ENCODE data around the gene G0S2. TPM values are rescaled to one million over a fixed set of nuclear protein-coding genes. Genes with fewer than 3 reads are reported as not detected.

G0S2 gene
- total and polyA plus RNA-seq, 2 of the 8 experiments (the other 6 are each of a cell fraction or from before 2014, with no cell fraction given) = 1.0 to 1.7 TPM

GRCh38 chr1:209672705-209673630 lies 2.2 kb upstream of the G0S2 start (continued):
- TF ChIP-seq KDM5A (IDR thresholded peaks at IDR 0.05; ENCODE audit: low read length) (no peak), TEAD4 (IDR thresholded peaks at IDR 0.05; ENCODE audit: low read depth, low read length) (no peak), BRCA1 (IDR thresholded peaks at IDR 0.05; ENCODE audit: low read depth, low read length) (no peak), GTF2F1 (IDR thresholded peaks at IDR 0.05; ENCODE audit: borderline replicate concordance, low read depth, low read length) (no peak)

All from H1 (cell line).